ENCODE data around the gene BANK1.

DNA sequence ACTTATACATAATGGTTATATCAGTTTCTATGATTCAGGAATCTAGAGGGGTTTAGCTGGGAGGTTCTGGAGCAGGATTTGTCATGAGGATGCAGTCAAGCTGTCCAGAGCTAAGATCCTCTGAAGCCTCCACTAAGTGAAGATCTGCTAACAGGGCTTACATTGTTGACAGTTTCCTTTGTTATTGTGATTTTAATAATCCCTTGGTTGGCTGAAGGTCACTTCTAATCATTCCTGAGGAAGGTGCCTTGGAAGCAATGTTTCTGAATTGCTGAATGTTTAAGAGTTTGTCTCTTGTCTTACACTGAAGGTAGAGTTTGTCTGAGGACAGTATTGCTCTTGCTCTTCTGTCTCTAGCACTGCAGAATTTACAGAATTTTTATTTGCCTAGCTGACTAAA, 41.3 kb downstream of the BANK1 start:
- TF ChIP-seq RAD21 (IDR thresholded peaks at IDR 0.05; ENCODE audit: insufficient read depth, low read depth, low read length) (no peak), NRF1 (conservative IDR thresholded peaks at IDR 0.05; ENCODE audit: low read depth, low read length) (no peak)

All from GM12878 (cell line).